LHCN-M2 (cell line): ENCODE results near the gene SYTL4. TPM values are rescaled to one million over a fixed set of nuclear protein-coding genes. Genes with fewer than 3 reads are reported as not detected.

ENCODE experiments used
- DNase-seq: peaks from one replicate; pipeline ENCODE4 v3.0.0-alpha.2; 2012; ENCODE audit warnings: low read depth
- total RNA-seq: library from RNA; depleted of rRNA; stranded (reverse); fragments of >200 nt; gene quantifications from 2 replicates; pipeline ENCODE4 v1.2.3, GENCODE V29; 2014

The SYTL4 gene
- total RNA-seq, 1 experiment from 2014 or later: 3.2 TPM

DNA sequence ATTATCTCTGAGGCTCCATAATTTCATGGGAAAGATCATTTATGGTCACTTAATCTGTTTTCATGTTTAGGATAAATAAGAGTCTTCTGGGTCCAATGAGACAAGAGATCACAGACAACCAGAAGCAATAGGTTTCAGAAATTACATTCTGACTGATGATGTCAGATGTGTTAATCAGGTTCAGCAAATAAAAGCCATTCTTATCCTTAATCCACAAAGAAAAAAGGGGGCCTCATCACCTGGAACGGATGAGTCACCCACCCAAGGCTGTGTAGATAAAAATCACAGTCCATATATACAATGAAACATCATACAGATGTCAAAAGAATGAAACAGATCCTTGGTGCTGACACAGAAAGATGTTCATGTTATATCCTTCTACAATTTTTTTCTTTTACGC lies 36.6 kb downstream of the SYTL4 start:
- no peak for DNase-seq

- DNase-seq: no peak
Observed at GRCh38 chrX:100687546-100687945, 44.4 kb downstream of the SYTL4 start.

DNA sequence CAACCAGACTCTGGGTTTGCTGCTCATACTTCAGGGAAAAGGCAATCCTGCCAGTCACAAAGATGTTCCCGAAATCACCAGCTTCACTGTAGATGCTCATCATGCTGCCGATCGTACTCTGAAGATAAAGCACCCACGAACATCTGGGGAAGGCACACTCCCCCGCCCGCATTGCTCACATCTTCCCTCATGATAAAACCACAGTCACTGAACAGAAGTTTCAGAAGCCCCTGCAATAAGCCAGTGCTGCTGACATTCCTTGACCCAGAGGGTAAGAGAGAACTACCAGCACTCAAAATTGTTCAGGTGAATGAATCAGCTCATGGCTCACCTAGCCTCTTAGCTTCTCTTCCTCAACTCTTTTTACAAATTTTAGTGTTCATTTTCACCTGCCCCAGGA lies 44.8 kb downstream of the SYTL4 start:
- DNase-seq: no peak

DNA sequence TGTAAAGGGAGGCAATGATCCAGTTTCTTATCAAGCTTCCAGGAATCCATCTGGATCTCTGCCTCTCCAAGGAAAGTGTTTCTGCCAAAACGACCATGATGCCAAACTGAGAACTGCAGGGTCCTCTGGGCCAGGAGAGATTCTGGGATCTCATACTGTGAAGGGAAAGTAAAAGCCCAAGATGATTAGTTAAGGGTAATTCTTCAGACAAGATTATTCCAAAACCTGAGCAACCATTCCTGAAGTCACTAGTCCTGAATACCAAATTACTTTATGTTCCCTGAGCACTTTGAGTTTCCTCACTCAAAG lies 46.0 kb downstream of the SYTL4 start:
- no peak for DNase-seq

DNA sequence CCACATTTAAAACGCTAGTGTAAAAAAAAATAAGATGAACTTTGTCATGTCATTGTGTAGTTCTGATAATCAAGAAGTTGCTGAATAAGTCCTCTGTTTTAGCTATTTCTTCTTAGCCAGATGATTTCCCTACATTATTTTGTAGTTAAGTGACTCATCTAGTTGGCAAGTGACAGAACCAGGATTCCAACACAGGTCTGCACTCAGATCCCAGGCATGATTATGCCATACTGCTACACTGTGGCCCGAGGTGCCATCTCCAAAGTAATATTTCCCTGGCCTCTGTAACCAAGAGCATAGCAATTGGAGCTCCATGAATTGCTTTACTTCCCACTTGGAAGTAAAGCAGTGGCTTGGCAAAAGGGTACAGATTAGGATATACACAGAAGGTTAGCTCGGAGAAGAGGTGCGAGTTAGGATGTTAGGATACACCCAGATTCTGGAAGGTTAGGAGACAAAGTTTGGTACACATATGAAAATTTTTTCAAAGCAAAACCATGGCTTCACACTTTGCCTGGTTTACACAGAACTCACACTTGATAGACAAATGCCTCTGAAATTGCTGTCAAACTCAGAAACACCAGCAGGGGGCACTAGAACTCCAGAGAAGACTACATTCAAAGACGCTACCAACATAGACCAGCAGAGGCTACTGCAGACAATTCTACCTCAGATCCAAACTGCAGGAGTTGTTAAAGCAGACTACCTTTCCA lies 46.5 kb downstream of the SYTL4 start:
- peak; percentile 64 for DNase-seq

DNA sequence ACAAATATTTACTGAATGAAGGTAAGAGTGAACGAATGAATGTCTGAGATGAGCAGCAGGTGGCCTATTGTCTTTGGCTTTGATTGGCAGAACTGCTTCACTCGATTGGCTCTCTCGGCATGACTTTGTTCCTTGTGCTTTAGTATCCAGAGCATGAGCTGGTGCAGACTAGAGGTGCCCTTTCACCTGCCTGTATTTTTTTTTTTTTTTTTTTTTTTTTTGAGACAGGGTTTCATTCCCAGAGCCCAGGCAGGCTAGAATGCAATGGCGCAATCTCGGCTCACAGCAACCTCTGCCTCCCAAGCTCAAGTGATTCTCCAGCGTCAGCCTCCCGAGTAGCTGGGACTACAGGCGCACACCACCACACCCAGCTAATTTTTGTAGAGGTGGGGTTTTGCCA lies 49.0 kb downstream of the SYTL4 start:
- no peak for DNase-seq

DNA sequence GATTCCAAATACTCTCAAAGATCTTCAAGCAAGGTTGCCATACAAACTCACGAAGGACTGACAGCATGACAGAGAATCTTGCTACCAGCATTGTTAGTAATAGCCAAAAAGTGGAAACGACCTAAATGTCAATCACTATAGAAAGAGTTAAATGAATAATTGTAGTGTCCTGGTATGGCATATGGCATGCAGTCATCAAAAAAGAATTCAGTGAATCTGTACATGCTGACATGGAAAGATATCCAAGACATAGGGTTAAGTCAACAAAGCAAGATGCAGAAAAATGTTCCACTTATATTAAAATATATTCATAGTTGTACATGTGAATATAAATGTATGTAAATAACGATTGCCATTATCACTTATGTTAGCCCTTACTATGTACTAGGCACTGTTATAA lies 50.3 kb downstream of the SYTL4 start:
- no peak for DNase-seq

DNA sequence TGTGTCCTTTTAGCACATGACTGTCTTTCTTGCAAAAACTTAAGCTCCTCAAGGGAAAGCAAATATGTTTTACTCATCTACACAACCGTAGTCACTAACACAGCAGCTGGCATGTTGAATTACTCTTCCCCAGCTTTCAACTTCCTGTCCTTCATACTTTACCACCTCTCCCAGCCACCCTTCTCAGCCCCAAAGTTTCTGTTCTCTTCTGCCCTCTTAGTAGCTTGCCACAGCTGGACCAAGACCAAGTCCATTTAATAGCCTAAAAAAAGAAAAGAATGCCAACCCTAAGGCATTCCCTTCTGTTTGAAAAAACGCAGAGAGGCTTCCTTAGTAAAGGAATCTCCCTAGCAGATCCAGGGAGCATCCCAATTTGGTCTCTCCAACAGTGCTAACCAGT lies 51.2 kb downstream of the SYTL4 start:
- no peak for DNase-seq

GRCh38 chrX:100677611-100678181 lies 54.2 kb downstream of the SYTL4 start:
- DNase-seq: no peak

DNA sequence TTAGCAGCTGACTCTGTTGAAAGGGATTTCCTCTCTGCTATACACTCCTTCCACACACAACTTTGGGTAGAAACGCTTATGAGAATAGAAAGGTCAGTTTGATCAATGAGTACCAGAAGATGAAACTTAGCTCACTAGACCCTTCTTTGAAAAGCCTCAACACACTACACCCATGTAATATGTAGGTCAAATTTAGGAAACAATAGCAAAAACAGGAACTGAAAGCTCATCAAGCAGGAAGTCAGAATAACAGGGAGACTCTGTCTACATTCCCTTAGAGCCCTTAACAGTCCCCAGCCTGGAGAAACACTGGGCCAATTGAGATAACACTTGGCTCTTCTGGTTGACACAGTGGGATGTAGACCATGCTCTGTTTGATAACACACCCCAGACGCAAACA lies 57.2 kb downstream of the SYTL4 start:
- no peak for DNase-seq

DNA sequence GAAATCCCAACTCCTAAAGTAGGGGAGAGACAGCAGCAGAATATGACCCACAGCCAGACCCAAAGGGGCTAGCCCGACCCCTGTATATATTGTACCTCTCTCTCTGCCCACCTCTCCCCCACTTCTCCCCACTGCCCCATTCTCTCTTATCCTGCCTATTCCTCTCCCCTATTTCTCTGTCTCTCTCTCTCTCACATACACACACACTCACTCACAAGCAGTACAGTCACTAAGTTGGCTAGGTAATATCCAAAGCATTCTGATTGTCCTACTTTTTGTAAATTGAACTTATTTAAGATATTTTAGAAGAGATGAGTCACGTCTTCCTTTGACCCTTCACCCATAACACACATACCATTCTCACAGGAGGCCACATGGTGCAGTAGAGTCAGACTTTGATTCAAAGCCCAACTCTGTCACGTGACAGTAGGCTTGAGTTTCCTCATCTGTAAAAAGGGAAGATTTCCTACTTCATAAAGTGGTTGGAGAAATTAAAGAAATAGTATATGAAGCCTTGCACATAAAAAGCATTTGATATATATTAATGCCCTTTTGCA lies 58.4 kb downstream of the SYTL4 start:
- DNase-seq: peak; percentile 64

GRCh38 chrX:100672966-100673365 lies 59.0 kb downstream of the SYTL4 start:
- no peak for DNase-seq

DNA sequence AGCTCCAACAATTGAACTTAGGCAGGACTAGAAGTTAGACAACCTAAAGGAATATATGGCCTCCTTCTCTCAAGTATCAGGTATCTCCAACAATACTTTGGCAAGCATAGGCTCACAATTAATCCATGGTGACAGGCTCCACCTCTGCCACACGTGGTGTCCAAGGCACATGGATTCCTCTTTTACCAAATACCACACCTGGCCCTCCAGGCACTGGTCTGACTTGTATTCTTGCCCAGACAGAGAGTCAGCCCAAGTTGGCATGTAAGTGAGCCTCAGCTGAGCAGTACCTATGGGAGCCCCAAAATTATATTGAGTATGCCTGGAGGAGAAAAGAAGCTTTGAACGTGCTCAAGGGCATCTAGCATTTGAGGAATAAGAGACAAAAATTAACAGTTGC lies 68.3 kb downstream of the SYTL4 start:
- DNase-seq: no peak

GRCh38 chrX:100662796-100663195 lies 69.1 kb downstream of the SYTL4 start:
- DNase-seq: no peak

GRCh38 chrX:100662170-100662569 lies 69.8 kb downstream of the SYTL4 start:
- no peak for DNase-seq

DNA sequence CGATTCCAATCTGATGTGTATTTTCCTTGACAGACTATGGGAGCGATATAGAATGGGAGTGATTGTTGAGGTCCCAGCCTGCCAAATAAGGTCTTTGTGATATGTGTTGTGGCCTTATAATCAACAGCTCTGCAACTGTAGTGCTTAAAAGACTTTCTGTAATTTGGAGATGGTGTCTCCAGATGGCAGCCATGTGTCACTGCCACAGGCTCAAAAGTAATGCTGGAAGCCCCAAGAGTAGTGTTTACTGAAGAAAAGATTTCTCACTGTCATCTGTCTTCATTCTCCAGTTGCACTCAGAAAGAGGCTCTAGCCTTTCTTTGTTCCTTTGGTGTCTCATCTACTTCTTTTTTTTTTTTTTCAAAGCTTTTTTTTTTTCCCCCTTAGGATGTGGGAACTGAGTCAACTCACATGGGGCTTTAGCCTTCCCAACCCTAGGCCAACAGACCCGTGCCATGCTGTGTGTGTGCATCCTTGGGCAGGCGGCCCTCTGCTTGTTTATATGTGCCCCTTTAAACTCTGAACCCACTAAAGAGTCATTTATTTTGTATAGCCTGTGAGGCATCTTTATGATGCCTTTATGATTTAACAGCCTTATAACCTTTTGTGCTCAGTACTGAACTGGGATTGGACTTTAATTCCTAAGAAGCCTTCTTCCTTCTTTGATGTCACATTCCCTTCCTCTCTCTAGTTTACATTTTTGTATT lies 72.3 kb downstream of the SYTL4 start:
- DNase-seq: peak; percentile 24

DNA sequence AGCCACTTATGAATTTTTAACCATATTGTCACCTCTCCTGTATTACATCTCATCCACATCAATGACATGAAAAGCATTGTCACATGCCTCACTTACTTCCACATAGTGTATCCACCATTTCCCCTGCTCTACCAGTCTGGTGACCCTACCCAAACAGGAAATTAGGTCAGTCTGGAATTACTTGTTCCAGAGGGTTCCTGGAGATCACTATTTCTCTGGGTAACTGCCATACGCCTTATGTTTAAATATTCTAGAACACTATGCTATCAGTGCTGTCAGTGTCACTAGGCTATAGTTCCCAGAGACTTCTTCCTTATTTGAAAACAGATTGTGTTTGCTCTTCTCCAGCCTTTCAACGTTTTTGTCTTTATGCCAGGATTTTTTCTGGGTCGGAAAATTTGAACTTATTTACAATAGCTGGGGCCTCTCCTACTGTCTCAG lies 73.0 kb downstream of the SYTL4 start:
- DNase-seq: peak; percentile 19

DNA sequence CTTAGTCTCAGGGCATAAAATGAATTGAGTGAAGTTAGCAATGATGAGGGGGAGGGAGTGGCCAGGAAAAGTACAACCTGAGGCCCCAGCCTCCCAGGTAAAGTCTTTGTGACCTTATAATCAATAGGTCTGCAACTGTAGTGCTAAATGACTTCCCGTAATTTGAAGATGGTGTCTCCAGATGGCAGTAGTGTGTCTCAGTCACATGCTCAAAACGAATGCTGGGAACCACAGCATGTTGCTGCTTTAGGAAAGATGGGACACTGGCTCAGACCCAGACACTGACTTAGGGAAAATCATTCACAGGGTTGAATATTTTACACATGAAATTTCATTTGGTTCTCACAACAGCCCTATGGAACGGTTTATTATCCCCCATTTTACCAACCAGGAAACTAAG lies 77.7 kb downstream of the SYTL4 start:
- no peak for DNase-seq

DNA sequence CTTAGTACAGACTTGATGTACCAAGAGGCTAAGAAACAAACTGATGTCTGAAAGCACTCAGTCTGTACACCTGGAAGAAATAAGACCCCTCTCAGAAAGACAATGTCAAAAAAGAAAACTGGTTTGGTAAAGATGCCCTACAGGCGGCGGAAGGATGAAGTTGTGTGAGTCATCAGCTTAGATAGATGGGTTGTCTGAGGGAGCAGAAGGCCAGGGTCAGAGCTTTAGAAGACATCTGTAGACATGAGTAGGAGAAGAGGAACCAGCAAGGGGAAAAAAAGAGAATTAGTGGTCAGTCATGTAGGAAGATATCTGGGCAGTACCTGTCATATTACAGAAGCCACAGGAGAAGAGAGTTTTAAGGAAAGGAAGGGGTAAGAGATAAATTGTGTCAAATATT lies 79.7 kb downstream of the SYTL4 start:
- DNase-seq: no peak

GRCh38 chrX:100650841-100651240 lies 81.1 kb downstream of the SYTL4 start:
- DNase-seq: no peak

DNA sequence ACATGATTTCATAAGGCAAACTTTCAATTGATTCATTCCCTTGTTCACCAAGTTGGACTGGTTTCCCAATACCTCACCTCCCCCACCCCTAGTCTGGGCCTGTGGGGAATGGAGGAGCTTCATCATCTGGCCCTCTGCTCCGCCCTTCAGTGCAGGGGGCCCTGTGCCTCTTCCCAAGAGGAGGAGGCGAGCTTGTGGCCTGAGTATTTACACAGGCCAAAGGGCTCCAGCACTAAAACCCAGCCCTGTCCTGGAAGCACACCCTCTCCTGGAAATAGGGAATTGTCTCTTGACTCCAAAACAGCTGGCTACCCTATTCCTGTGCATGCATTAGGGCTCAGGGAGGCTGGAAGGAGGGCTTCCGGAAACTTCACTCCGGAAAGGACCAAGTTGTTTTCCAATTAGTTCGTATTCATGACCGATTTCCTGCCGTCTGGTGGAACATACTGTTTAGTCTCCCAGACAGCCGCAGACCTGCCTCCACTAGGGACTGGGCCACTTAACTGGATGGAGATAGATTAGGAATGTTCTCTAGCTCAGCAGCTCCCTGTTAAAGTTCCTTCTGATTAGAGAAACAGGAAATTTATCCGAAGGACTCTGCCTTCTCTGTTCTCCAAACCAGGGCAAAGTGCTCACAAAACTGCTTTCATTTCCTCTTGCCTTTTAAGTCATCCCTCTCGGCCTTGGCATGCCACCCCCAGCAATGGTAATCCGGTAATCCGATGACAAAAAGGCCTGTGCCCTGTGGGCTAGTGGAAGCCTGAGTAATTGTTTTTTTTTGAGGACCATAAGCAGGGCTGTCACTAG lies 82.2 kb downstream of the SYTL4 start:
- peak; percentile 88 for DNase-seq
